HCT116 (cell line): Measurements from ENCODE around the gene PAX5. TPM values are rescaled to one million over a fixed set of nuclear protein-coding genes. Genes with fewer than 3 reads are reported as not detected.

Experiments
- ATAC-seq: fragments of 200-7000 bp; cut with Tn5 transposase; 2 replicates; pipeline ENCODE4 v1.9.1; 2020; ENCODE audit warnings: mild to moderate bottlenecking, moderate library complexity
- BruUV-seq: library from RNA; stranded (reverse); fragments of 400-500 nt; replicated peaks from 2 replicates; lab custom pipeline; 2021; lab: Mats Ljungman, UMichigan
- CTCF ChIA-PET: fragments of 300-600 bp; sonication (Branson Sonifier 250); formaldehyde crosslinking; loops from one replicate; lab custom pipeline; 2021; ENCODE audit warnings: antibody characterized with exemption; lab: Charles Lee
- POLR2A ChIA-PET: fragments of 300-600, 350-600 bp; sonication (Branson Sonifier 250); formaldehyde crosslinking; loops from one replicate; lab custom pipeline; 2021; ENCODE audit warnings: antibody characterized with exemption; lab: Charles Lee
- RAD21 ChIA-PET, 2 experiments: fragments of 300-600 bp; sonication (Branson Sonifier 250); formaldehyde crosslinking; loops; one replicate each; lab custom pipeline; 2023; ENCODE audit warnings: low total read pairs in 2 of 2; ENCODE audit not compliant: uncharacterized antibody in 2 of 2, unreplicated experiment in 2 of 2, low non-redundant PET in 1 of 2; lab: Charles Lee
- DNase-seq: peaks from one replicate; pipeline ENCODE4 v3.0.0-alpha.2; 2010; ENCODE audit warnings: low read depth, low spot score
- H2AFZ ChIP-seq: fragments of 200-600 bp; shearing (Covaris generic), sonication (generic); 2 replicates; pipeline ENCODE4 v1.6.1; 2017; ENCODE audit warnings: low read depth, mixed run types, mixed read lengths, antibody characterized with exemption, low read length; ENCODE audit not compliant: poor library complexity, severe bottlenecking
- H3K27ac ChIP-seq: 2 replicates; pipeline ENCODE4 v1.5.1; 2012; ENCODE audit warnings: low read depth, low read length
- H3K27me3 ChIP-seq: fragments of 200-600 bp; sonication (generic); 2 replicates; pipeline ENCODE4 v1.6.1; 2016; ENCODE audit warnings: mixed run types, low read length, mixed read lengths; ENCODE audit not compliant: insufficient read depth
- H3K36me3 ChIP-seq, 2 experiments: fragments of 200-500 bp in 1 of 2; fragments of 200-600 bp in 1 of 2; sonication (Bioruptor generic) in 1 of 2; sonication (generic) in 1 of 2; 2 replicates each; pipeline versions ENCODE4 v1.5.1 to v1.6.1; 2014 to 2016; ENCODE audit warnings: low read length in 2 of 2, inconsistent platforms in 1 of 2, mixed read lengths in 1 of 2, mixed run types in 1 of 2; ENCODE audit not compliant: insufficient read depth in 2 of 2, control insufficient read depth in 1 of 2
- H3K4me1 ChIP-seq, 2 experiments: fragments of 200-600 bp in 1 of 2; sonication (generic) in 1 of 2; 2 replicates each; pipeline versions ENCODE4 v1.5.1 to v1.6.1; 2012 to 2017; ENCODE audit warnings: low read length in 2 of 2, inconsistent platforms in 1 of 2, mild to moderate bottlenecking in 1 of 2, mixed read lengths in 1 of 2, mixed run types in 1 of 2, moderate library complexity in 1 of 2; ENCODE audit not compliant: insufficient read depth in 2 of 2, control insufficient read depth in 1 of 2
- H3K4me2 ChIP-seq: fragments of 200-600 bp; sonication (generic); 2 replicates; pipeline ENCODE4 v1.6.1; 2017; ENCODE audit warnings: mixed run types, low read length, mixed read lengths
- H3K4me3 ChIP-seq, 2 experiments: fragments of 200-600 bp in 1 of 2; sonication (generic) in 1 of 2; replicated peaks in 1 of 2; 2 replicates each; pipeline ENCODE4 v1.5.1; 2011 to 2016; ENCODE audit warnings: low read length in 2 of 2, control low read depth in 1 of 2, low read depth in 1 of 2, mild to moderate bottlenecking in 1 of 2, mixed read lengths in 1 of 2, mixed run types in 1 of 2
- H3K79me2 ChIP-seq: fragments of 200-600 bp; sonication (generic); 2 replicates; pipeline ENCODE4 v1.6.1; 2017; ENCODE audit warnings: mild to moderate bottlenecking, mixed run types, low read length, moderate library complexity, mixed read lengths; ENCODE audit not compliant: insufficient read depth
- H3K9ac ChIP-seq: fragments of 200-600 bp; sonication (generic); 2 replicates; pipeline ENCODE4 v1.6.1; 2016; ENCODE audit warnings: low read length, mixed read lengths
- H3K9me2 ChIP-seq: fragments of 200-600 bp; sonication (generic), shearing (Covaris generic); 2 replicates; pipeline ENCODE4 v1.6.1; 2017; ENCODE audit warnings: mixed run types, mild to moderate bottlenecking, moderate library complexity; ENCODE audit not compliant: insufficient read depth
- H3K9me3 ChIP-seq, 2 experiments: fragments of 200-500 bp in 1 of 2; fragments of 200-600 bp in 1 of 2; sonication (Bioruptor generic) in 1 of 2; sonication (generic) in 1 of 2; 2 replicates each; pipeline ENCODE4 v1.6.1; 2014 to 2017; ENCODE audit warnings: low read length in 2 of 2, mixed read lengths in 2 of 2, inconsistent platforms in 1 of 2, low read depth in 1 of 2, mild to moderate bottlenecking in 1 of 2, mixed run types in 1 of 2, moderate library complexity in 1 of 2; ENCODE audit not compliant: control insufficient read depth in 1 of 2, insufficient read depth in 1 of 2
- H4K20me1 ChIP-seq: fragments of 200-600 bp; sonication (generic), shearing (Covaris generic); 2 replicates; pipeline ENCODE4 v1.6.1; 2017; ENCODE audit warnings: mixed run types, mild to moderate bottlenecking, moderate library complexity; ENCODE audit not compliant: insufficient read depth
- ATF3 ChIP-seq: IDR thresholded peaks from 2 replicates; pipeline ENCODE4 v1.6.1; 2012
- CTCF ChIP-seq, 3 experiments: fragments of 200-600 bp in 1 of 3; sonication (generic) in 1 of 3; IDR thresholded peaks in 2 of 3; conservative IDR thresholded peaks in 1 of 3; 2 replicates each; pipeline ENCODE4 v1.5.1; 2012 to 2017; ENCODE audit warnings: low read depth in 2 of 3, low read length in 2 of 3, antibody characterized with exemption in 1 of 3, borderline replicate concordance in 1 of 3, control low read depth in 1 of 3, mild to moderate bottlenecking in 1 of 3, mixed read lengths in 1 of 3, mixed run types in 1 of 3, moderate library complexity in 1 of 3; ENCODE audit not compliant: insufficient read depth in 1 of 3
- EGR1 ChIP-seq: IDR thresholded peaks from 2 replicates; pipeline ENCODE4 v1.6.1; 2012; ENCODE audit warnings: low read depth
- ELF1 ChIP-seq: IDR thresholded peaks from 2 replicates; pipeline ENCODE4 v1.6.1; 2012; ENCODE audit warnings: low read depth, borderline replicate concordance
- EZH2phosphoT487 ChIP-seq: fragments of 200-600 bp; IDR thresholded peaks from 2 replicates; pipeline ENCODE4 v1.6.1; 2018; ENCODE audit warnings: antibody characterized with exemption, borderline replicate concordance
- FOSL1 ChIP-seq: IDR thresholded peaks from 2 replicates; pipeline ENCODE4 v1.6.1; 2012; ENCODE audit warnings: low read depth
- POLR2A ChIP-seq: IDR thresholded peaks from 2 replicates; pipeline ENCODE4 v1.7.0; 2011; ENCODE audit warnings: borderline replicate concordance; ENCODE audit not compliant: insufficient read depth, insufficient read length; ENCODE audit errors: extremely low read depth
- POLR2AphosphoS5 ChIP-seq: IDR thresholded peaks from 2 replicates; pipeline ENCODE4 v1.6.1; 2011; ENCODE audit warnings: mild to moderate bottlenecking, low read depth, low read length, moderate library complexity
- RAD21 ChIP-seq: IDR thresholded peaks from 2 replicates; pipeline ENCODE4 v1.6.1; 2012; ENCODE audit warnings: low read depth, mild to moderate bottlenecking
- REST ChIP-seq: IDR thresholded peaks from 2 replicates; pipeline ENCODE4 v1.6.1; 2012; ENCODE audit warnings: low read depth
- SRF ChIP-seq: IDR thresholded peaks from 2 replicates; pipeline ENCODE4 v1.6.1; 2012; ENCODE audit warnings: low read depth
- TCF7L2 ChIP-seq: IDR thresholded peaks from 2 replicates; pipeline ENCODE4 v1.7.0; 2011; ENCODE audit warnings: borderline replicate concordance, inconsistent platforms; ENCODE audit not compliant: insufficient read depth, insufficient read length; ENCODE audit errors: extremely low read depth
- YY1 ChIP-seq: IDR thresholded peaks from 2 replicates; pipeline ENCODE4 v1.6.1; 2011; ENCODE audit warnings: low read length, low read depth, moderate library complexity, mild to moderate bottlenecking; ENCODE audit not compliant: insufficient replicate concordance; ENCODE audit errors: extremely low read depth
- ZBTB33 ChIP-seq: IDR thresholded peaks from 2 replicates; pipeline ENCODE4 v1.6.1; 2011; ENCODE audit warnings: mild to moderate bottlenecking, low read length, moderate library complexity; ENCODE audit not compliant: insufficient replicate concordance; ENCODE audit errors: extremely low read depth
- ZFX ChIP-seq: fragments of 450-650 bp; IDR thresholded peaks from 2 replicates; pipeline ENCODE4 v1.6.1; 2017
- intact Hi-C: fragments of 100-400 bp; cut with micrococcal nuclease; formaldehyde crosslinking; loops from 2 replicates; pipeline ENCODE4 v1.10.0; 2022
- total RNA-seq: library from RNA; stranded (reverse); gene quantifications from one replicate; pipeline ENCODE4 v1.2.1, GENCODE V29; 2021; ENCODE audit not compliant: unreplicated experiment

The PAX5 gene
- total RNA-seq, 1 experiment from 2014 or later, result 0.17 TPM

- Histone ChIP-seq H3K4me2 (no peak overlapping the region), H3K27ac (no peak overlapping the region), H3K4me1 (no peaks in the 10 kb centered on the region), H3K79me2 (no peaks in the 10 kb centered on the region), H3K27me3 (peaks cover 31% of the 10 kb centered on the region), H4K20me1 (no peaks in the 10 kb centered on the region), H2AFZ (no peak overlapping the region), H3K9me3 (no peaks in the 10 kb centered on the region), H3K4me3 (no peak overlapping the region), H3K36me3 (no peaks in the 10 kb centered on the region), H3K9me2 (no peaks in the 10 kb centered on the region), H3K9ac (no peak overlapping the region)
- intact Hi-C loops, result no loop called here
- CTCF ChIA-PET, result interaction anchor here (1.1 kb wide), 1 partner anchor 9 kb away, joined by 4 read pairs; no protein-coding TSS in a partner anchor
- ATAC-seq (no peak), DNase-seq (no peak)
- POLR2A ChIA-PET, result no interaction called here
- TF ChIP-seq POLR2AphosphoS5 (no peak), EGR1 (no peak), CTCF (IDR thresholded peaks at IDR 0.05 in 2 of 3, conservative IDR thresholded peaks at IDR 0.05 in 1 of 3; ENCODE audit: borderline replicate concordance in 1 of 3, insufficient read depth in 1 of 3, low read depth in 2 of 3, low read length in 2 of 3) (no peak), ZFX (no peak), POLR2A (no peak), ATF3 (no peak), YY1 (no peak), SRF (no peak), TCF7L2 (no peak), REST (no peak), ZBTB33 (no peak), ELF1 (no peak), RAD21 (no peak), FOSL1 (no peak), EZH2phosphoT487 (no peak)
- BruUV-seq, result no TSS peak
- RAD21 ChIA-PET, result no interaction called here
These were observed 151.5 kb downstream of the PAX5 start for GRCh38 chr9:36882594-36882993.
